Testis (tissue), 2 donors: ENCODE data around the gene NXPE4.

Experiments used
- POLR2A ChIP-seq: fragments of 450-650 bp; IDR thresholded peaks from one replicate; pipeline ENCODE4 v1.6.1; 2017; ENCODE audit warnings: antibody characterized with exemption, mild to moderate bottlenecking, moderate library complexity
- TF ChIP-seq, protein P1 (sequence below), 3 experiments: fragments of 450-650 bp in 2 of 3; fragments of 200-600 bp in 1 of 3; sonication (generic) in 1 of 3; IDR thresholded peaks; one replicate each; pipeline ENCODE4 v1.5.1; 2016 to 2019; ENCODE audit warnings: antibody characterized with exemption in 3 of 3, mild to moderate bottlenecking in 2 of 3, moderate library complexity in 1 of 3

GRCh38 chr11:114604179-114604813 lies 8.7 kb upstream of the NXPE4 start:
- TF ChIP-seq, protein P1, sequence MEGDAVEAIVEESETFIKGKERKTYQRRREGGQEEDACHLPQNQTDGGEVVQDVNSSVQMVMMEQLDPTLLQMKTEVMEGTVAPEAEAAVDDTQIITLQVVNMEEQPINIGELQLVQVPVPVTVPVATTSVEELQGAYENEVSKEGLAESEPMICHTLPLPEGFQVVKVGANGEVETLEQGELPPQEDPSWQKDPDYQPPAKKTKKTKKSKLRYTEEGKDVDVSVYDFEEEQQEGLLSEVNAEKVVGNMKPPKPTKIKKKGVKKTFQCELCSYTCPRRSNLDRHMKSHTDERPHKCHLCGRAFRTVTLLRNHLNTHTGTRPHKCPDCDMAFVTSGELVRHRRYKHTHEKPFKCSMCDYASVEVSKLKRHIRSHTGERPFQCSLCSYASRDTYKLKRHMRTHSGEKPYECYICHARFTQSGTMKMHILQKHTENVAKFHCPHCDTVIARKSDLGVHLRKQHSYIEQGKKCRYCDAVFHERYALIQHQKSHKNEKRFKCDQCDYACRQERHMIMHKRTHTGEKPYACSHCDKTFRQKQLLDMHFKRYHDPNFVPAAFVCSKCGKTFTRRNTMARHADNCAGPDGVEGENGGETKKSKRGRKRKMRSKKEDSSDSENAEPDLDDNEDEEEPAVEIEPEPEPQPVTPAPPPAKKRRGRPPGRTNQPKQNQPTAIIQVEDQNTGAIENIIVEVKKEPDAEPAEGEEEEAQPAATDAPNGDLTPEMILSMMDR (IDR thresholded peaks at IDR 0.05): no peak
- no peak for TF ChIP-seq POLR2A
